ENCODE data around the gene KDM4D. TPM values are rescaled to one million over a fixed set of nuclear protein-coding genes. Genes with fewer than 3 reads are reported as not detected.

KDM4D gene
- 2.1 and 2.7 TPM in 2 replicates for total RNA-seq

GRCh38 chr11:94973099-94973968 lies at the start of gene KDM4D, which contains the start of gene CWC15:
KDM4D (plus strand) TSS chr11:94973709; CDS start chr11:94997373, 23,664 bp downstream.
CWC15 (minus strand) TSS chr11:94973556; CDS start chr11:94972185, 1,371 bp downstream.

GRCh38 chr11:95024958-95025357 lies 51.4 kb downstream of the KDM4D start, which contains the start of gene KDM4E:
KDM4E (plus strand) TSS chr11:95025258; CDS start chr11:95025558, 300 bp downstream.

Other genes starting within 250 kb of the KDM4D start
- gene AMOTL1, start 205.4 kb upstream of the KDM4D start, total RNA-seq = 19.2 and 23.0 TPM in 2 replicates
- gene CWC15, start 153 bp upstream of the KDM4D start, total RNA-seq = 36.6 and 44.2 TPM in 2 replicates
- gene KDM4E, start 51.5 kb downstream of the KDM4D start, total RNA-seq = not detected in 2 replicates
- not detected in 2 replicates for gene KDM4F, start 75.7 kb downstream of the KDM4D start, total RNA-seq
- 13.7 and 17.0 TPM in 2 replicates for gene SRSF8, start 93.2 kb downstream of the KDM4D start, total RNA-seq
- 20.1 and 23.4 TPM in 2 replicates for gene ENDOD1, start 116.1 kb downstream of the KDM4D start, total RNA-seq